IMR-90 (cell line): ENCODE measurements around the gene DDX60. TPM values are rescaled to one million over a fixed set of nuclear protein-coding genes. Genes with fewer than 3 reads are reported as not detected.
A peak's percentile ranks its signal among the peaks of the same experiment; 100 is the strongest.

Experiments used
- ATAC-seq: fragments of 200-7000 bp; cut with Tn5 transposase; 2 replicates; pipeline ENCODE4 v1.9.1; 2020; ENCODE audit warnings: low read depth, mild to moderate bottlenecking, moderate library complexity
- BruUV-seq: library from RNA; stranded (reverse); fragments of 400-500 nt; replicated peaks from 2 replicates; lab custom pipeline; 2021; lab: Mats Ljungman, UMichigan
- CTCF ChIA-PET: fragments of 300-600 bp; formaldehyde crosslinking; extraction: SDS; loops from one replicate; lab custom pipeline; 2021; ENCODE audit warnings: antibody characterized with exemption; lab: Yijun Ruan, JAX
- POLR2A ChIA-PET: fragments of 300-600 bp; sonication (Branson Sonifier 250); formaldehyde crosslinking; loops from one replicate; lab custom pipeline; 2022; ENCODE audit warnings: antibody characterized with exemption; ENCODE audit not compliant: unreplicated experiment; lab: Charles Lee
- DNase-seq: peaks from one replicate; pipeline ENCODE4 v3.0.0; 2013
- H2AFZ ChIP-seq: replicated peaks from 2 replicates; pipeline ENCODE3; 2013; ENCODE audit warnings: low read length, mild to moderate bottlenecking; ENCODE audit not compliant: poor library complexity
- H2AK5ac ChIP-seq: 2 replicates; pipeline ENCODE4 v1.6.1; 2013; ENCODE audit warnings: low read depth, low read length, inconsistent platforms
- H2AK9ac ChIP-seq: replicated peaks from 2 replicates; pipeline ENCODE3; 2013; ENCODE audit warnings: mild to moderate bottlenecking, low read depth, low read length, moderate library complexity; ENCODE audit not compliant: poor library complexity
- H2BK120ac ChIP-seq: 2 replicates; pipeline ENCODE4 v1.6.1; 2013; ENCODE audit warnings: low read depth, low read length, inconsistent platforms
- H2BK15ac ChIP-seq: 3 replicates; pipeline ENCODE4 v1.6.1; 2013; ENCODE audit warnings: low read depth, low read length, inconsistent platforms
- H2BK20ac ChIP-seq: 2 replicates; pipeline ENCODE4 v1.6.1; 2013; ENCODE audit warnings: low read depth, mild to moderate bottlenecking, inconsistent platforms, low read length, moderate library complexity
- H2BK5ac ChIP-seq: 2 replicates; pipeline ENCODE4 v1.6.1; 2013; ENCODE audit warnings: mild to moderate bottlenecking, low read depth, low read length, inconsistent platforms; ENCODE audit not compliant: poor library complexity, severe bottlenecking
- H3K14ac ChIP-seq: replicated peaks from 2 replicates; pipeline ENCODE4 v1.6.1; 2013; ENCODE audit warnings: low read depth, low read length, inconsistent platforms
- H3K18ac ChIP-seq: 2 replicates; pipeline ENCODE4 v1.6.1; 2013; ENCODE audit warnings: low read depth, low read length, control low read depth
- H3K23ac ChIP-seq: 2 replicates; pipeline ENCODE4 v1.6.1; 2013; ENCODE audit warnings: low read depth, low read length, inconsistent platforms
- H3K27ac ChIP-seq: 2 replicates; pipeline ENCODE4 v1.5.1; 2013; ENCODE audit warnings: mild to moderate bottlenecking, control low read depth, low read length; ENCODE audit not compliant: insufficient read depth
- H3K27me3 ChIP-seq: 2 replicates; pipeline ENCODE4 v1.6.1; 2013; ENCODE audit warnings: low read length; ENCODE audit not compliant: control insufficient read depth, insufficient read depth
- H3K36me3 ChIP-seq: 2 replicates; pipeline ENCODE4 v1.6.1; 2013; ENCODE audit warnings: low read length, mixed read lengths; ENCODE audit not compliant: control insufficient read depth, insufficient read depth
- H3K4ac ChIP-seq: 2 replicates; pipeline ENCODE4 v1.6.1; 2013; ENCODE audit warnings: low read depth, low read length, inconsistent platforms
- H3K4me1 ChIP-seq: 2 replicates; pipeline ENCODE4 v1.6.1; 2013; ENCODE audit warnings: low read length, mixed read lengths; ENCODE audit not compliant: control insufficient read depth, insufficient read depth
- H3K4me2 ChIP-seq: 2 replicates; pipeline ENCODE4 v1.6.1; 2013; ENCODE audit warnings: low read depth, mild to moderate bottlenecking, control low read depth, low read length, moderate library complexity
- H3K4me3 ChIP-seq: 2 replicates; pipeline ENCODE4 v1.5.1; 2013; ENCODE audit warnings: low read depth, mild to moderate bottlenecking, control low read depth, low read length, moderate library complexity; ENCODE audit not compliant: insufficient read depth
- H3K56ac ChIP-seq: 2 replicates; pipeline ENCODE4 v1.6.1; 2013; ENCODE audit warnings: low read length, inconsistent platforms; ENCODE audit not compliant: insufficient read depth; ENCODE audit errors: extremely low read depth
- H3K79me1 ChIP-seq, 2 experiments: 2 replicates each; pipeline ENCODE4 v1.6.1; 2013; ENCODE audit warnings: low read length in 2 of 2, inconsistent platforms in 1 of 2, low read depth in 1 of 2
- H3K9ac ChIP-seq: 2 replicates; pipeline ENCODE4 v1.6.1; 2013; ENCODE audit warnings: low read depth, low read length, control low read depth
- H3K9me1 ChIP-seq: 2 replicates; pipeline ENCODE4 v1.6.1; 2013; ENCODE audit warnings: low read length, inconsistent platforms; ENCODE audit not compliant: insufficient read depth
- H3K9me3 ChIP-seq: 2 replicates; pipeline ENCODE4 v1.6.1; 2013; ENCODE audit warnings: low read length; ENCODE audit not compliant: control insufficient read depth, insufficient read depth
- H4K20me1 ChIP-seq: 2 replicates; pipeline ENCODE4 v1.6.1; 2013; ENCODE audit warnings: low read length, inconsistent platforms; ENCODE audit not compliant: insufficient read depth
- H4K5ac ChIP-seq: 2 replicates; pipeline ENCODE4 v1.6.1; 2013; ENCODE audit warnings: mild to moderate bottlenecking, low read depth, low read length, control low read depth
- H4K8ac ChIP-seq, 2 experiments: 2 replicates each; pipeline ENCODE4 v1.6.1; 2013; ENCODE audit warnings: low read depth in 2 of 2, low read length in 2 of 2, control low read depth in 1 of 2, inconsistent platforms in 1 of 2
- H4K91ac ChIP-seq: 2 replicates; pipeline ENCODE4 v1.6.1; 2013; ENCODE audit warnings: low read depth, low read length, inconsistent platforms; ENCODE audit not compliant: insufficient read depth
- BHLHE40 ChIP-seq: fragments of 150-350 bp; IDR thresholded peaks from 2 replicates; pipeline ENCODE4 v1.6.1; 2016; ENCODE audit warnings: mild to moderate bottlenecking, low read depth, low read length
- CEBPB ChIP-seq: IDR thresholded peaks from 2 replicates; pipeline ENCODE4 v1.6.1; 2012; ENCODE audit warnings: low read depth, low read length, improper control_type of control experiment
- CHD1 ChIP-seq: IDR thresholded peaks from 2 replicates; pipeline ENCODE4 v1.6.1; 2012; ENCODE audit warnings: low read depth, low read length, improper control_type of control experiment
- CTCF ChIP-seq: conservative IDR thresholded peaks from 2 replicates; pipeline ENCODE4 v1.5.1; 2012; ENCODE audit warnings: mild to moderate bottlenecking, low read depth, low read length, improper control_type of control experiment
- ELK1 ChIP-seq: fragments of 150-350 bp; IDR thresholded peaks from 2 replicates; pipeline ENCODE4 v1.6.1; 2016; ENCODE audit warnings: low read depth, mild to moderate bottlenecking, low read length, moderate library complexity, borderline replicate concordance
- FOS ChIP-seq: fragments of 150-350 bp; IDR thresholded peaks from 2 replicates; pipeline ENCODE4 v1.6.1; 2016; ENCODE audit warnings: low read depth, low read length
- MAFK ChIP-seq: IDR thresholded peaks from 2 replicates; pipeline ENCODE4 v1.6.1; 2012; ENCODE audit warnings: low read depth, low read length, improper control_type of control experiment
- MAZ ChIP-seq: IDR thresholded peaks from 2 replicates; pipeline ENCODE4 v1.6.1; 2012; ENCODE audit warnings: low read depth, mild to moderate bottlenecking, low read length, improper control_type of control experiment, moderate library complexity, borderline replicate concordance
- MXI1 ChIP-seq: IDR thresholded peaks from 2 replicates; pipeline ENCODE4 v1.6.1; 2012; ENCODE audit warnings: low read depth, mild to moderate bottlenecking, low read length, moderate library complexity, borderline replicate concordance
- NFE2L2 ChIP-seq: fragments of 150-350 bp; IDR thresholded peaks from 2 replicates; pipeline ENCODE4 v1.6.1; 2016; ENCODE audit warnings: low read depth, mild to moderate bottlenecking, low read length
- RAD21 ChIP-seq: IDR thresholded peaks from 2 replicates; pipeline ENCODE4 v1.6.1; 2012; ENCODE audit warnings: low read length, improper control_type of control experiment
- RCOR1 ChIP-seq: IDR thresholded peaks from 2 replicates; pipeline ENCODE4 v1.6.1; 2012; ENCODE audit warnings: mild to moderate bottlenecking, low read length, improper control_type of control experiment; ENCODE audit not compliant: insufficient replicate concordance
- RFX5 ChIP-seq: IDR thresholded peaks from 2 replicates; pipeline ENCODE4 v1.8.0; 2012; ENCODE audit warnings: low read depth, mild to moderate bottlenecking, low read length, moderate library complexity
- SMC3 ChIP-seq: fragments of 150-350 bp; IDR thresholded peaks from 2 replicates; pipeline ENCODE4 v1.6.1; 2016; ENCODE audit warnings: low read depth, mild to moderate bottlenecking, antibody characterized with exemption, low read length, moderate library complexity
- WGBS, 2 experiments: methylation state at CpG; one replicate each; pipeline versions ENCODE4 v1.1.5 to v1.1.7; 2013; ENCODE audit warnings: missing lambda C conversion rate in 2 of 2; ENCODE audit not compliant: insufficient read length in 1 of 2; ENCODE audit errors: extremely low coverage in 2 of 2; 5-methylcytosine and 5-hydroxymethylcytosine counted together
- dilution Hi-C: fragments of 300-500 bp; cut with HindIII; formaldehyde crosslinking; loops from one replicate; pipeline ENCODE4 v1.14.3; 2018; ENCODE audit warnings: low sequenced_read_pairs; ENCODE audit not compliant: unreplicated experiment
- in situ Hi-C: fragments of 300-500 bp; cut with MboI; formaldehyde crosslinking; loops from 3 replicates; pipeline ENCODE4 v1.14.3; 2019; ENCODE audit warnings: low sequenced_read_pairs, inconsistent platforms, mixed read lengths
- intact Hi-C: fragments of 100-400 bp; cut with micrococcal nuclease; formaldehyde crosslinking; loops from 2 replicates; pipeline ENCODE4 v1.10.0; 2022
- polyA plus RNA-seq, 3 experiments: library from polyadenylated mRNA; depleted of rRNA; stranded (reverse); fragments of >200 nt; gene quantifications; 2 replicates each; pipeline ENCODE4 v1.2.3, GENCODE V29; 2012; ENCODE audit warnings: low replicate concordance in 1 of 3
- total RNA-seq: library from RNA; depleted of rRNA; stranded (reverse); fragments of >200 nt; gene quantifications from 2 replicates; pipeline ENCODE4 v1.2.3, GENCODE V29; 2012

The DDX60 gene
- total and polyA plus RNA-seq, 2 of the 4 experiments (the other 2 are of a cell fraction) = 3.1 to 6.6 TPM

GRCh38 chr4:168183717-168184571, 134.6 kb downstream of the DDX60 start:
- in situ Hi-C loops = loop anchor here (10.0 to 25.0 kb wide), 4 partner anchors 328 to 1303 kb away; no protein-coding TSS in a partner anchor
- H3K27ac ChIP-seq = no peak overlapping the region
- H3K79me1 ChIP-seq = no peaks in the 10 kb centered on the region
- ATAC-seq (peak; percentile 61), DNase-seq (peak; percentile 59)
- dilution Hi-C loops = no loop called here
- no peaks in the 10 kb centered on the region for H4K20me1 ChIP-seq
- H3K27me3 ChIP-seq = no peaks in the 10 kb centered on the region
- no peak overlapping the region for H3K56ac ChIP-seq
- no peak overlapping the region for H3K9ac ChIP-seq
- no TSS peak for BruUV-seq
- H2BK5ac ChIP-seq = no peak overlapping the region
- H4K8ac ChIP-seq = no peak overlapping the region
- no peak overlapping the region for H3K18ac ChIP-seq
- no peak overlapping the region for H2AK9ac ChIP-seq
- H3K23ac ChIP-seq = no peak overlapping the region
- H4K5ac ChIP-seq = no peak overlapping the region
- H2BK20ac ChIP-seq = no peak overlapping the region
- H3K4me1 ChIP-seq = no peaks in the 10 kb centered on the region
- no peaks in the 10 kb centered on the region for H3K9me1 ChIP-seq
- no peak overlapping the region for H2AK5ac ChIP-seq
- WGBS, 2 experiments = no CpG with 5 or more reads among the region's 6 CpGs
- no peak overlapping the region for H3K4me3 ChIP-seq
- intact Hi-C loops = loop anchor here (2.0 to 10.0 kb wide), 10 partner anchors 133 to 1081 kb away; partner anchors contain the start of genes DDX60 and DDX60L
- CTCF ChIA-PET = no interaction called here
- POLR2A ChIA-PET = no interaction called here
- H3K36me3 ChIP-seq = no peaks in the 10 kb centered on the region
- no peak overlapping the region for H3K14ac ChIP-seq
- H3K9me3 ChIP-seq = no peaks in the 10 kb centered on the region
- no peak overlapping the region for H3K4ac ChIP-seq
- H3K4me2 ChIP-seq = no peak overlapping the region
- no peak overlapping the region for H2BK120ac ChIP-seq
- H2BK15ac ChIP-seq = no peak overlapping the region
- no peak overlapping the region for H4K91ac ChIP-seq
- H2AFZ ChIP-seq = no peak overlapping the region
- TF ChIP-seq MAFK = no peak
- no peak for TF ChIP-seq CEBPB
- no peak for TF ChIP-seq CHD1
- TF ChIP-seq FOS = no peak
- peak; percentile 80 for TF ChIP-seq RAD21
- TF ChIP-seq BHLHE40 = no peak
- TF ChIP-seq RFX5 = no peak
- peak; percentile 62 for TF ChIP-seq SMC3
- TF ChIP-seq NFE2L2 = no peak
- no peak for TF ChIP-seq ELK1
- no peak for TF ChIP-seq MAZ
- no peak for TF ChIP-seq RCOR1
- TF ChIP-seq MXI1 = no peak
- TF ChIP-seq CTCF = peak; percentile 66
